H9 (cell line): ENCODE results near the gene B9D1. TPM values are rescaled to one million over a fixed set of nuclear protein-coding genes. Genes with fewer than 3 reads are reported as not detected.

Experiments used
- DNase-seq: peaks from one replicate; pipeline ENCODE4 v3.0.0-alpha.2; 2017
- H2AFZ ChIP-seq: one replicate; pipeline ENCODE4 v1.6.1; 2013; ENCODE audit warnings: mild to moderate bottlenecking, low read length, control low read depth, moderate library complexity
- H2AK5ac ChIP-seq: 2 replicates; pipeline ENCODE4 v1.6.1; 2013; ENCODE audit warnings: low read length, control low read depth, mixed read lengths; ENCODE audit not compliant: insufficient read length
- H2BK120ac ChIP-seq: one replicate; pipeline ENCODE4 v1.6.1; 2013; ENCODE audit warnings: low read depth, mild to moderate bottlenecking, low read length, control low read depth, inconsistent platforms; ENCODE audit not compliant: poor library complexity, severe bottlenecking
- H2BK12ac ChIP-seq: 2 replicates; pipeline ENCODE4 v1.6.1; 2013; ENCODE audit warnings: low read length, control low read depth, mixed read lengths, low read depth; ENCODE audit not compliant: insufficient read length
- H2BK15ac ChIP-seq: 2 replicates; pipeline ENCODE4 v1.6.1; 2013; ENCODE audit warnings: low read depth, low read length, control low read depth
- H2BK20ac ChIP-seq: one replicate; pipeline ENCODE4 v1.6.1; 2013; ENCODE audit warnings: low read depth, mild to moderate bottlenecking, low read length, control low read depth, inconsistent platforms; ENCODE audit not compliant: poor library complexity, severe bottlenecking
- H2BK5ac ChIP-seq: 2 replicates; pipeline ENCODE4 v1.6.1; 2013; ENCODE audit warnings: low read length, control low read depth, mixed read lengths; ENCODE audit not compliant: insufficient read length
- H3K14ac ChIP-seq: 2 replicates; pipeline ENCODE4 v1.6.1; 2013; ENCODE audit warnings: low read length, control low read depth; ENCODE audit not compliant: insufficient read depth
- H3K18ac ChIP-seq: 2 replicates; pipeline ENCODE4 v1.6.1; 2013; ENCODE audit warnings: low read depth, mild to moderate bottlenecking, mixed read lengths, low read length, control low read depth; ENCODE audit not compliant: insufficient read length
- H3K23ac ChIP-seq: 2 replicates; pipeline ENCODE4 v1.6.1; 2013; ENCODE audit warnings: low read length, control low read depth, mixed read lengths, low read depth; ENCODE audit not compliant: insufficient read length
- H3K23me2 ChIP-seq: 2 replicates; pipeline ENCODE4 v1.6.1; 2013; ENCODE audit warnings: low read depth, mild to moderate bottlenecking, mixed read lengths, low read length, control low read depth; ENCODE audit not compliant: insufficient read length, poor library complexity, severe bottlenecking
- H3K27ac ChIP-seq: 2 replicates; pipeline ENCODE4 v1.5.1; 2013; ENCODE audit warnings: low read length, control low read depth, mixed read lengths, low read depth; ENCODE audit not compliant: insufficient read length
- H3K27me3 ChIP-seq: 2 replicates; pipeline ENCODE4 v1.6.1; 2013; ENCODE audit warnings: low read length, control low read depth, inconsistent platforms; ENCODE audit not compliant: insufficient read depth
- H3K4ac ChIP-seq: 2 replicates; pipeline ENCODE4 v1.6.1; 2013; ENCODE audit warnings: low read depth, mild to moderate bottlenecking, control low read depth, inconsistent platforms, low read length, moderate library complexity
- H3K4me1 ChIP-seq: 2 replicates; pipeline ENCODE4 v1.6.1; 2013; ENCODE audit warnings: low read length, control low read depth, inconsistent platforms; ENCODE audit not compliant: insufficient read depth
- H3K4me2 ChIP-seq: 2 replicates; pipeline ENCODE4 v1.6.1; 2013; ENCODE audit warnings: low read length, control low read depth, mixed read lengths; ENCODE audit not compliant: insufficient read length, insufficient read depth
- H3K56ac ChIP-seq: 2 replicates; pipeline ENCODE4 v1.6.1; 2013; ENCODE audit warnings: low read depth, mild to moderate bottlenecking, mixed read lengths, low read length, control low read depth; ENCODE audit not compliant: insufficient read length
- H3K79me1 ChIP-seq: 2 replicates; pipeline ENCODE4 v1.6.1; 2013; ENCODE audit warnings: low read depth, mild to moderate bottlenecking, moderate library complexity, low read length, control low read depth, inconsistent platforms; ENCODE audit not compliant: insufficient read depth, poor library complexity, severe bottlenecking
- H3K79me2 ChIP-seq: 2 replicates; pipeline ENCODE4 v1.6.1; 2013; ENCODE audit warnings: low read length, control low read depth, inconsistent platforms; ENCODE audit not compliant: insufficient read depth
- H3K9ac ChIP-seq: 2 replicates; pipeline ENCODE4 v1.6.1; 2013; ENCODE audit warnings: low read length, control low read depth, mixed read lengths; ENCODE audit not compliant: insufficient read length; ENCODE audit errors: extremely low read depth
- H3K9me3 ChIP-seq: one replicate; pipeline ENCODE4 v1.6.1; 2013; ENCODE audit warnings: low read depth, low read length, inconsistent platforms; ENCODE audit not compliant: control insufficient read depth
- H3T11ph ChIP-seq: one replicate; pipeline ENCODE4 v1.6.1; 2013; ENCODE audit warnings: mild to moderate bottlenecking, low read length, control low read depth, inconsistent platforms
- H4K20me1 ChIP-seq: one replicate; pipeline ENCODE4 v1.6.1; 2013; ENCODE audit not compliant: control insufficient read depth, insufficient read length, insufficient read depth
- H4K5ac ChIP-seq: 2 replicates; pipeline ENCODE4 v1.6.1; 2013; ENCODE audit warnings: low read depth, mild to moderate bottlenecking, mixed read lengths, low read length, control low read depth; ENCODE audit not compliant: insufficient read length
- H4K8ac ChIP-seq: replicated peaks from 2 replicates; pipeline ENCODE4 v1.6.1; 2013; ENCODE audit warnings: low read length, control low read depth, mixed read lengths, low read depth; ENCODE audit not compliant: insufficient read length
- H4K91ac ChIP-seq: 2 replicates; pipeline ENCODE4 v1.6.1; 2013; ENCODE audit warnings: low read depth, mild to moderate bottlenecking, moderate library complexity, mixed read lengths, low read length, control low read depth; ENCODE audit not compliant: insufficient read length
- H3K27ac Mint-ChIP-seq, 3 experiments: 2 replicates in 2 of 3; 3 replicates in 1 of 3; pipeline ENCODE4 v1.8.0; 2020 to 2021; ENCODE audit warnings: mixed read lengths in 3 of 3, mild to moderate bottlenecking in 1 of 3, moderate library complexity in 1 of 3
- H3K27me3 Mint-ChIP-seq: 2 replicates; pipeline ENCODE4 v1.8.0; 2021; ENCODE audit warnings: low read depth, mild to moderate bottlenecking, moderate library complexity, mixed read lengths
- H3K36me3 Mint-ChIP-seq, 3 experiments: 2 replicates in 2 of 3; 3 replicates in 1 of 3; pipeline ENCODE4 v1.8.0; 2020 to 2021; ENCODE audit warnings: low read depth in 3 of 3, mixed read lengths in 3 of 3; ENCODE audit not compliant: insufficient read depth in 1 of 3
- H3K4me1 Mint-ChIP-seq, 2 experiments: 2 replicates each; pipeline ENCODE4 v1.8.0; 2020; ENCODE audit warnings: mixed read lengths in 2 of 2
- H3K4me3 Mint-ChIP-seq, 2 experiments: 2 replicates in 1 of 2; 3 replicates in 1 of 2; pipeline ENCODE4 v1.8.0; 2020 to 2021; ENCODE audit warnings: mild to moderate bottlenecking in 2 of 2, mixed read lengths in 2 of 2, moderate library complexity in 1 of 2
- H3K9me3 Mint-ChIP-seq, 2 experiments: 2 replicates in 1 of 2; 3 replicates in 1 of 2; pipeline ENCODE4 v1.8.0; 2020; ENCODE audit warnings: mild to moderate bottlenecking in 2 of 2, mixed read lengths in 2 of 2, moderate library complexity in 1 of 2
- CTCF ChIP-seq: fragments of 200-600 bp; sonication (generic); conservative IDR thresholded peaks from 3 replicates; pipeline ENCODE4 v1.8.0; 2021; ENCODE audit warnings: antibody characterized with exemption, mild to moderate bottlenecking
- WGBS: extraction: QIAGEN DNeasy Blood & Tissue Kit; methylation state at CpG from one replicate; pipeline ENCODE4 v1.1.7; 2013; ENCODE audit warnings: missing lambda C conversion rate, low lambda C conversion rate, mixed read lengths; ENCODE audit not compliant: insufficient read length; ENCODE audit errors: extremely low coverage; 5-methylcytosine and 5-hydroxymethylcytosine counted together
- total RNA-seq: library from RNA; stranded (reverse); gene quantifications from 2 replicates; pipeline ENCODE4 v1.2.1, GENCODE V29; 2021

The B9D1 gene
- total RNA-seq, 1 experiment from 2014 or later, result 30.4 TPM

- no peak for DNase-seq
- no peaks in the 10 kb centered on the region for H3K9me3 Mint-ChIP-seq
- no peak overlapping the region for H2BK15ac ChIP-seq
- no peak overlapping the region for H3K27ac ChIP-seq
- H4K8ac ChIP-seq, result no peak overlapping the region
- H2AFZ ChIP-seq, result no peak overlapping the region
- H4K20me1 ChIP-seq, result peaks cover 2% of the 10 kb centered on the region
- no CpG with 5 or more reads among the region's 10 CpGs for WGBS
- no peaks in the 10 kb centered on the region for H3K27me3 ChIP-seq
- H3K4me1 Mint-ChIP-seq, result peaks cover 7 to 8% of the 10 kb centered on the region in 2 experiments
- no peak overlapping the region for H2BK20ac ChIP-seq
- H4K91ac ChIP-seq, result no peak overlapping the region
- no peak overlapping the region for H3K4me3 Mint-ChIP-seq
- H3K14ac ChIP-seq, result no peak overlapping the region
- no peaks in the 10 kb centered on the region for H3K27me3 Mint-ChIP-seq
- no peak overlapping the region for H3K56ac ChIP-seq
- H3K79me1 ChIP-seq, result no peaks in the 10 kb centered on the region
- no peak overlapping the region for H3K18ac ChIP-seq
- no peaks in the 10 kb centered on the region for H3K23me2 ChIP-seq
- no peak overlapping the region for H3K9ac ChIP-seq
- H3T11ph ChIP-seq, result no peak overlapping the region
- no peaks in the 10 kb centered on the region; the same call in 1 of the 2 replicates for H3K79me2 ChIP-seq
- H3K4me1 ChIP-seq, result no peaks in the 10 kb centered on the region; the same call in 1 of the 2 replicates
- no peak overlapping the region for H3K4ac ChIP-seq
- no peak overlapping the region for H2AK5ac ChIP-seq
- no peak overlapping the region for H4K5ac ChIP-seq
- H2BK5ac ChIP-seq, result no peak overlapping the region
- no peaks in the 10 kb centered on the region for H3K9me3 ChIP-seq
- H3K23ac ChIP-seq, result no peak overlapping the region
- no peak overlapping the region for H2BK12ac ChIP-seq
- no peak for TF ChIP-seq CTCF
- H2BK120ac ChIP-seq, result no peak overlapping the region
- H3K4me2 ChIP-seq, result no peak overlapping the region
- peaks cover 8 to 37% (median 20%) of the 10 kb centered on the region in 3 experiments; a peak in 6 of 7 replicates for H3K36me3 Mint-ChIP-seq
- peak overlapping the region in 1 of 3 experiments; percentile 24; a peak in 1 of 7 replicates for H3K27ac Mint-ChIP-seq
Measured at GRCh38 chr17:19307521-19307920, 55.0 kb downstream of the B9D1 start.
